PC-9 (cell line): ENCODE measurements around the gene LIPN. TPM values are rescaled to one million over a fixed set of nuclear protein-coding genes. Genes with fewer than 3 reads are reported as not detected.

ENCODE experiments used
- BruUV-seq: library from RNA; stranded (reverse); fragments of 400-500 nt; replicated peaks from 2 replicates; lab custom pipeline; 2021; lab: Mats Ljungman, UMichigan
- CTCF ChIA-PET: fragments of 300-600 bp; sonication (Branson Sonifier 250); formaldehyde crosslinking; loops from one replicate; lab custom pipeline; 2022; ENCODE audit warnings: antibody characterized with exemption; lab: Charles Lee
- POLR2A ChIA-PET: fragments of 300-600 bp; sonication (Branson Sonifier 250); formaldehyde crosslinking; loops from one replicate; lab custom pipeline; 2022; ENCODE audit warnings: antibody characterized with exemption; ENCODE audit not compliant: unreplicated experiment; lab: Charles Lee
- DNase-seq, 2 experiments: peaks; one replicate each; pipeline versions ENCODE4 v3.0.0 to v3.0.0-alpha.2; 2015 to 2022; ENCODE audit warnings: mixed read lengths in 1 of 2
- H2AFZ ChIP-seq: fragments of 200-600 bp; sonication (generic); 2 replicates; pipeline ENCODE4 v1.8.1; 2017; ENCODE audit warnings: antibody characterized with exemption
- H3F3A ChIP-seq: fragments of 200-600 bp; sonication (generic); 2 replicates; pipeline ENCODE4 v1.8.1; 2017; ENCODE audit warnings: antibody characterized with exemption, mild to moderate bottlenecking, low read depth; ENCODE audit not compliant: insufficient read depth
- H3K27ac ChIP-seq: fragments of 200-600 bp; sonication (generic); 2 replicates; pipeline ENCODE4 v1.6.1; 2016; ENCODE audit warnings: mixed run types
- H3K27me3 ChIP-seq: fragments of 200-600 bp; sonication (generic); 2 replicates; pipeline ENCODE4 v1.6.1; 2016; ENCODE audit warnings: low read depth, mixed run types; ENCODE audit not compliant: insufficient read depth
- H3K36me3 ChIP-seq: fragments of 200-600 bp; sonication (generic); 2 replicates; pipeline ENCODE4 v1.6.1; 2016; ENCODE audit warnings: low read depth, mixed run types
- H3K4me1 ChIP-seq: fragments of 200-600 bp; sonication (generic); replicated peaks from 2 replicates; pipeline ENCODE4 v1.6.1; 2016; ENCODE audit warnings: mixed run types; ENCODE audit not compliant: insufficient read depth
- H3K4me2 ChIP-seq: fragments of 200-600 bp; sonication (generic); 2 replicates; pipeline ENCODE4 v1.6.1; 2017; ENCODE audit warnings: mixed run types
- H3K4me3 ChIP-seq: fragments of 200-600 bp; sonication (generic); 2 replicates; pipeline ENCODE4 v1.6.1; 2016; ENCODE audit warnings: mixed run types
- H3K79me2 ChIP-seq: fragments of 200-600 bp; sonication (generic); 2 replicates; pipeline ENCODE4 v1.6.1; 2017; ENCODE audit warnings: low read depth, mixed run types
- H3K9me2 ChIP-seq: fragments of 200-600 bp; sonication (generic); 2 replicates; pipeline ENCODE4 v1.8.1; 2017; ENCODE audit warnings: mild to moderate bottlenecking; ENCODE audit not compliant: insufficient read depth
- H3K9me3 ChIP-seq: fragments of 200-600 bp; sonication (generic); 2 replicates; pipeline ENCODE4 v1.8.1; 2016; ENCODE audit warnings: low read depth; ENCODE audit not compliant: insufficient read depth
- H4K20me1 ChIP-seq: fragments of 200-600 bp; sonication (generic); 2 replicates; pipeline ENCODE4 v1.8.1; 2017; ENCODE audit not compliant: insufficient read depth
- EZH2 ChIP-seq: fragments of 200-600 bp; sonication (generic); IDR thresholded peaks from 2 replicates; pipeline ENCODE4 v1.8.0; 2017; ENCODE audit warnings: antibody characterized with exemption, low read depth
- intact Hi-C: fragments of 100-400 bp; cut with micrococcal nuclease; formaldehyde crosslinking; loops from one replicate; pipeline ENCODE4 v1.10.0; 2022; ENCODE audit not compliant: unreplicated experiment
- total RNA-seq: library from RNA; stranded (reverse); gene quantifications from 2 replicates; pipeline ENCODE4 v1.2.3, GENCODE V29; 2021
- TF ChIP-seq, protein P1 (sequence below): fragments of 200-600 bp; sonication (generic); conservative IDR thresholded peaks from 2 replicates; pipeline ENCODE4 v1.6.1; 2017; ENCODE audit warnings: mixed run types, antibody characterized with exemption, mild to moderate bottlenecking, moderate library complexity

LIPN gene
- total RNA-seq, 1 experiment from 2014 or later, result not detected

DNA sequence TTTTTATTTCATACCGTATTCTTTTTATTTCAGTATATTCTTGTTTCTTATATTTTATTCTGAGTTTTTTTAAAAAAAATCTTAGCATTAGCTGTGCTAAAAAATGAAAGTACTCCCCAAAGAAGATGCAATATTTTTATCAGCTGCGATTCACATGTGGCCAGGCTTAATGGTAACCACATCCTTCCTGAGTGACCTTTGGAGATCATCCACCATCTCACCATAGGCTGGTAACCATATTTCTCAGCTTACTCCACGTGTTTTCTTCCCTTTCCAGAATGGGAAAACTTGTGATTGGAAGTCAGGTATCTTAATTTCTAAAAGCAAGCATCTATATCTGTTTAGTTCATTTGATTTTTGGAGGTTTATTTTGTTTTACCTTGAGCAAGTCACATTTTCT, 23.9 kb downstream of the LIPN start:
- Histone ChIP-seq H3K4me3 (no peak overlapping the region), H2AFZ (no peak overlapping the region), H4K20me1 (no peaks in the 10 kb centered on the region), H3K36me3 (no peaks in the 10 kb centered on the region), H3F3A (no peaks in the 10 kb centered on the region), H3K79me2 (no peaks in the 10 kb centered on the region), H3K9me3 (no peaks in the 10 kb centered on the region), H3K4me1 (no peaks in the 10 kb centered on the region), H3K27me3 (no peaks in the 10 kb centered on the region), H3K27ac (no peak overlapping the region), H3K4me2 (no peak overlapping the region), H3K9me2 (no peaks in the 10 kb centered on the region)
- ChIA-PET POLR2A (no interaction called here), CTCF (no interaction called here)
- TF ChIP-seq, protein P1, sequence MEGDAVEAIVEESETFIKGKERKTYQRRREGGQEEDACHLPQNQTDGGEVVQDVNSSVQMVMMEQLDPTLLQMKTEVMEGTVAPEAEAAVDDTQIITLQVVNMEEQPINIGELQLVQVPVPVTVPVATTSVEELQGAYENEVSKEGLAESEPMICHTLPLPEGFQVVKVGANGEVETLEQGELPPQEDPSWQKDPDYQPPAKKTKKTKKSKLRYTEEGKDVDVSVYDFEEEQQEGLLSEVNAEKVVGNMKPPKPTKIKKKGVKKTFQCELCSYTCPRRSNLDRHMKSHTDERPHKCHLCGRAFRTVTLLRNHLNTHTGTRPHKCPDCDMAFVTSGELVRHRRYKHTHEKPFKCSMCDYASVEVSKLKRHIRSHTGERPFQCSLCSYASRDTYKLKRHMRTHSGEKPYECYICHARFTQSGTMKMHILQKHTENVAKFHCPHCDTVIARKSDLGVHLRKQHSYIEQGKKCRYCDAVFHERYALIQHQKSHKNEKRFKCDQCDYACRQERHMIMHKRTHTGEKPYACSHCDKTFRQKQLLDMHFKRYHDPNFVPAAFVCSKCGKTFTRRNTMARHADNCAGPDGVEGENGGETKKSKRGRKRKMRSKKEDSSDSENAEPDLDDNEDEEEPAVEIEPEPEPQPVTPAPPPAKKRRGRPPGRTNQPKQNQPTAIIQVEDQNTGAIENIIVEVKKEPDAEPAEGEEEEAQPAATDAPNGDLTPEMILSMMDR, result no peak
- no peak for TF ChIP-seq EZH2
- BruUV-seq, result no TSS peak
- no peak for DNase-seq
- intact Hi-C loops, result loop anchor here (2.0 kb wide), 1 partner anchor 25 kb away; no protein-coding TSS in a partner anchor

DNA sequence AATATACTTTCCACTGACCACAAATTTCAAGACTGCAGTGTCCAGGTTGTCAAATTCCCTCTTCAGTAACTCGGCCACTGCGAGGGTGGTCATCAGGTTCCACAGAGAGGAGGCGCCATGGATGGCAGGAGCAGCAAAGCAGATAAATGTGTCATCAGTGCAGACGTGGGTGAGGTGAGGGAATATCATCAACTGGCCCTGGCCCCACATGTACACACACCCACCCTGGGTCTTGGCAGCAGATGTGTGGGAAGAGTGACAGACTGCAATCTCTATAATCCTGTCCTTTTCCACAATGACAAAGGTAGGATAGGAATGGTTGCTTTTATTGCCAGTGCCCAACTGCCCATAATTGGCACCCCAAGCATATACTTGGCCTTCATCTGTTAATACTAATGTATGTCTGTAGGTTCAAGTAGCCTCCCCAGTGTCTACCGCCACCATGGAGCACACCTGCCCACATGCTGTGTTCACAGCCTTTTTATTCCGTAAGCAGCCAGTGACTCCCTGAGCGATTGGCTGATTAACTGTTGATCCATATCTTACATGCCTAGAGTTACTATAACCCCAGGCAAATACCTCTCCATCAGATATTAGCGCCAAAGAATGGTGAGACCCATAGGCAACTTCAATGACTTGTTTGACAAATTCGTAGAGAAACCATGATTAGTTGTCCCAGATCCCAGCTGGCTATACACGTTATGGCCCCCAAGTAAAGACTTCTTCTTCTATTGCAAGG, 26.4 kb downstream of the LIPN start:
- H3F3A ChIP-seq, result no peaks in the 10 kb centered on the region
- no peak overlapping the region for H2AFZ ChIP-seq
- no peak overlapping the region for H3K27ac ChIP-seq
- no TSS peak for BruUV-seq
- intact Hi-C loops, result no loop called here
- no peaks in the 10 kb centered on the region for H3K27me3 ChIP-seq
- H3K9me2 ChIP-seq, result no peaks in the 10 kb centered on the region
- H3K4me2 ChIP-seq, result no peak overlapping the region
- H3K36me3 ChIP-seq, result no peaks in the 10 kb centered on the region
- no peak for DNase-seq
- ChIA-PET CTCF (no interaction called here), POLR2A (no interaction called here)
- H3K9me3 ChIP-seq, result no peaks in the 10 kb centered on the region
- H4K20me1 ChIP-seq, result no peaks in the 10 kb centered on the region
- no peaks in the 10 kb centered on the region for H3K4me1 ChIP-seq
- no peak for TF ChIP-seq EZH2
- TF ChIP-seq, protein P1, result no peak
- H3K79me2 ChIP-seq, result no peaks in the 10 kb centered on the region
- H3K4me3 ChIP-seq, result no peak overlapping the region

DNA sequence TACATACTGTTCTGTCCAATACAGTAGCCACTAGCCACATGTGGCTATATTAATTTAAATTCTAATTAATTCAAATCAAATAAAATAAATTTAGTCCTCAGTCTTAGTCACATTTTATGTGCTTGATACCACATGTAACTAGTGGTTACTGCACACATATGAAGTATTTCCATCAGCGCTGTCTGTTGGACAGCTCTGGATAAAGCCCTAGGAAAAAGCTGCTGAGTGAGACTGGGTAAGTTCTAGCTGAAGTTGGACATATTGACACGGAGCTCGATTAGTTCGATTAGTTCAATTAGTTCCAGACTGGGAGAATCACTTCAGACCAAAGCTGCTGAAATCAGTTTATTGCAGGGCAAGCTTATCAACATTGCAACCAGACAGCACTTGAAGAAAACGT, 27.6 kb downstream of the LIPN start:
- Histone ChIP-seq H3K4me2 (no peak overlapping the region), H4K20me1 (no peaks in the 10 kb centered on the region), H3K4me3 (no peak overlapping the region), H3K36me3 (no peaks in the 10 kb centered on the region), H3K79me2 (no peaks in the 10 kb centered on the region), H3K4me1 (0 out of 2 replicates have a peak, but pooled peaks cover 3% of the 10 kb centered on the region), H3K9me3 (no peaks in the 10 kb centered on the region), H3K27ac (no peak overlapping the region), H3K27me3 (no peaks in the 10 kb centered on the region), H3K9me2 (no peaks in the 10 kb centered on the region), H2AFZ (no peak overlapping the region), H3F3A (no peaks in the 10 kb centered on the region)
- ChIA-PET CTCF (no interaction called here), POLR2A (no interaction called here)
- DNase-seq, result no peak
- no TSS peak for BruUV-seq
- intact Hi-C loops, result no loop called here
- TF ChIP-seq EZH2, result no peak
- TF ChIP-seq, protein P1, result no peak
